ENCODE results near the gene GRWD1. TPM values are rescaled to one million over a fixed set of nuclear protein-coding genes. Genes with fewer than 3 reads are reported as not detected.

The GRWD1 gene
- total RNA-seq, 4 donors from 2014 or later = 33.0 to 43.9 (median 34.6) TPM

GRCh38 chr19:48470856-48471255, 25.1 kb downstream of the GRWD1 start:
- Histone ChIP-seq H3K4me3 (no peak overlapping the region), H3K27ac (no peak overlapping the region), H3K4me1 (peaks cover 9 to 34% (median 15%) of the 10 kb centered on the region in 3 donors), H3K36me3 (peaks cover 53 to 59% (median 54%) of the 10 kb centered on the region in 3 donors), H3K9me3 (no peaks in the 10 kb centered on the region), H3K27me3 (no peaks in the 10 kb centered on the region)
- no peak for DNase-seq
- TF ChIP-seq POLR2A (IDR thresholded peaks at IDR 0.05) (no peak), CTCF (IDR thresholded peaks at IDR 0.05) (no peak)
- WGBS, 2 donors = 92 to 97% methylated on average over 5 to 6 of the region's 10 CpGs
- intact Hi-C loops (cut with DNase I) = no loop called here

- Histone ChIP-seq H3K4me3 (no peak overlapping the region), H3K36me3 (peaks cover 54 to 68% (median 56%) of the 10 kb centered on the region in 3 donors), H3K27me3 (no peaks in the 10 kb centered on the region), H3K9me3 (no peaks in the 10 kb centered on the region), H3K27ac (no peak overlapping the region), H3K4me1 (peaks cover 9 to 34% (median 15%) of the 10 kb centered on the region in 3 donors)
- 72 to 100% methylated on average over 3 to 4 of the region's 4 CpGs for WGBS, 2 donors
- TF ChIP-seq POLR2A (IDR thresholded peaks at IDR 0.05) (no peak), CTCF (IDR thresholded peaks at IDR 0.05) (no peak)
- no peak for DNase-seq
- intact Hi-C loops (cut with DNase I) = no loop called here
Measured at GRCh38 chr19:48471836-48472235, 26.1 kb downstream of the GRWD1 start.

GRCh38 chr19:48473161-48473966, 27.6 kb downstream of the GRWD1 start:
- H3K4me1 ChIP-seq = peaks cover 9 to 29% (median 12%) of the 10 kb centered on the region in 3 donors
- no peak overlapping the region for H3K4me3 ChIP-seq
- no peak for TF ChIP-seq POLR2A (IDR thresholded peaks at IDR 0.05)
- no peak for TF ChIP-seq CTCF (IDR thresholded peaks at IDR 0.05)
- no peaks in the 10 kb centered on the region for H3K27me3 ChIP-seq
- H3K9me3 ChIP-seq = no peaks in the 10 kb centered on the region
- DNase-seq = no peak
- H3K36me3 ChIP-seq = peaks cover 56 to 84% (median 62%) of the 10 kb centered on the region in 3 donors
- no peak overlapping the region for H3K27ac ChIP-seq
- 79 to 80% methylated on average over 6 of the region's 14 CpGs for WGBS, 2 donors
- intact Hi-C loops (cut with DNase I) = no loop called here

- Histone ChIP-seq H3K27me3 (no peaks in the 10 kb centered on the region), H3K27ac (no peak overlapping the region), H3K9me3 (no peaks in the 10 kb centered on the region), H3K4me3 (no peak overlapping the region), H3K4me1 (peaks cover 9 to 27% (median 11%) of the 10 kb centered on the region in 3 donors), H3K36me3 (peaks cover 60 to 91% (median 65%) of the 10 kb centered on the region in 3 donors)
- intact Hi-C loops (cut with DNase I) = no loop called here
- TF ChIP-seq POLR2A (IDR thresholded peaks at IDR 0.05) = no peak
- no peak for TF ChIP-seq CTCF (IDR thresholded peaks at IDR 0.05)
- DNase-seq = no peak
- WGBS, 2 donors = 84 to 85% methylated on average over 9 to 14 of the region's 16 CpGs
Measured at GRCh38 chr19:48474084-48474592, 28.4 kb downstream of the GRWD1 start.

GRCh38 chr19:48475369-48476068, 29.7 kb downstream of the GRWD1 start:
- TF ChIP-seq CTCF (IDR thresholded peaks at IDR 0.05) = no peak
- TF ChIP-seq POLR2A (IDR thresholded peaks at IDR 0.05) = no peak
- Histone ChIP-seq H3K27ac (no peak overlapping the region), H3K4me3 (no peak overlapping the region), H3K4me1 (peaks cover 10 to 29% (median 11%) of the 10 kb centered on the region in 3 donors), H3K9me3 (no peaks in the 10 kb centered on the region), H3K36me3 (peaks cover 55 to 89% (median 64%) of the 10 kb centered on the region in 3 donors), H3K27me3 (no peaks in the 10 kb centered on the region)
- intact Hi-C loops (cut with DNase I) = no loop called here
- 86 to 89% methylated on average over 7 to 10 of the region's 17 CpGs for WGBS, 2 donors
- no peak for DNase-seq
